ENCODE results near the gene C9orf57. TPM values are rescaled to one million over a fixed set of nuclear protein-coding genes. Genes with fewer than 3 reads are reported as not detected.

C9orf57 gene
- total RNA-seq, 1 experiment from 2014 or later: not detected

DNA sequence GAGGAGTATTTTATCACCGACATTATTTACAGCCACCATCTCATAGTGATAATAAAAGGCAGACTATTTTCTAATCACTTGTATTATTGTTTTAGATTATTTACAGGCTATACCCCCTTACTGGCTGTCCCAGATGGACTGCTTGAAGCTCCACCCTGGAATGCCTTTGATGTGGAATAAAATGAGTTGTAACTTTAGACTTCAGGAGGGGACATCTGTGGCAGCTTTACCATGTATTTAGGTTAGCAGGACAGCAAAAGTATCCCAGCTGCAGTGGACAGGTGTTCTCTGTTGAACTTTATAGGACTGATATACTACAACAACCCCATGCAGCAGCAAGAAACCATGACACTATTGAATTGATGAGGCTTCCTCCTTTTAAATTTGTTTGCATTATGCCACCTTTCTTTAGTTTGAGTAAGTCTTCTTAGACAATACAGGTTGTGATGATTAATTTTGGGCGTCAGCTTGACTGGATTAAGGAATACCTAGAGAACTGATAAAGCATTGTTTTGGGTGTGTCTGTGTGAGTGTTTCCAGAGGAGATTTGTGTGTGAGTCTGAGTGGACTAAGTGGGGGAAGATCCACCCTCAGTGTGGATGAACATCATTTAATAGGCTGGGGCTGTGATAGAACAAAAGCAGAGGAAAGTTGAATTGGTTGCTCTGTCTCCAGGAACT is 29.2 kb upstream of the C9orf57 start:
- no peaks in the 10 kb centered on the region for H3K23me2 ChIP-seq (ENCODE audit: insufficient read length, low read depth, low read length, poor library complexity, severe bottlenecking)
- no peak overlapping the region for H4K8ac ChIP-seq (replicated peaks; ENCODE audit: insufficient read length, low read depth, low read length)
- H3K9ac ChIP-seq (ENCODE audit: extremely low read depth, insufficient read length, low read length): no peak overlapping the region
- no peak overlapping the region for H2BK5ac ChIP-seq (ENCODE audit: insufficient read length, low read length)
- no peak overlapping the region for H3K18ac ChIP-seq (ENCODE audit: insufficient read length, low read depth, low read length)
- no peak overlapping the region for H3K27ac ChIP-seq (ENCODE audit: insufficient read length, low read depth, low read length)
- H3K79me2 ChIP-seq (ENCODE audit: insufficient read depth, low read length): no peaks in the 10 kb centered on the region
- Mint-ChIP-seq H3K9me3 (no peaks in the 10 kb centered on the region), H3K27ac (no peak overlapping the region), H3K4me3 (no peak overlapping the region), H3K4me1 (no peaks in the 10 kb centered on the region), H3K27me3 (ENCODE audit: low read depth) (no peaks in the 10 kb centered on the region), H3K36me3 (ENCODE audit: insufficient read depth in 1 of 3, low read depth in 3 of 3) (no peaks in the 10 kb centered on the region)
- H2BK120ac ChIP-seq (ENCODE audit: low read depth, low read length, poor library complexity, severe bottlenecking): no peak overlapping the region
- no peak overlapping the region for H2BK12ac ChIP-seq (ENCODE audit: insufficient read length, low read depth, low read length)
- H2AFZ ChIP-seq (ENCODE audit: low read length): no peak overlapping the region
- no CpG with 5 or more reads among the region's 2 CpGs for WGBS (ENCODE audit: extremely low coverage, insufficient read length, low lambda C conversion rate)
- H3K56ac ChIP-seq (ENCODE audit: insufficient read length, low read depth, low read length): no peak overlapping the region
- no peak overlapping the region for H3K4me2 ChIP-seq (ENCODE audit: insufficient read depth, insufficient read length, low read length)
- DNase-seq: no peak
- no peak overlapping the region for H3K4ac ChIP-seq (ENCODE audit: low read depth, low read length)
- H3K4me1 ChIP-seq (ENCODE audit: insufficient read depth, low read length): no peaks in the 10 kb centered on the region
- no peak overlapping the region for H2AK5ac ChIP-seq (ENCODE audit: insufficient read length, low read length)
- H4K91ac ChIP-seq (ENCODE audit: insufficient read length, low read depth, low read length): no peak overlapping the region
- no peak overlapping the region for H4K5ac ChIP-seq (ENCODE audit: insufficient read length, low read depth, low read length)
- H2BK20ac ChIP-seq (ENCODE audit: low read depth, low read length, poor library complexity, severe bottlenecking): no peak overlapping the region
- no peaks in the 10 kb centered on the region for H4K20me1 ChIP-seq (ENCODE audit: control insufficient read depth, insufficient read depth, insufficient read length)
- TF ChIP-seq, protein P1, sequence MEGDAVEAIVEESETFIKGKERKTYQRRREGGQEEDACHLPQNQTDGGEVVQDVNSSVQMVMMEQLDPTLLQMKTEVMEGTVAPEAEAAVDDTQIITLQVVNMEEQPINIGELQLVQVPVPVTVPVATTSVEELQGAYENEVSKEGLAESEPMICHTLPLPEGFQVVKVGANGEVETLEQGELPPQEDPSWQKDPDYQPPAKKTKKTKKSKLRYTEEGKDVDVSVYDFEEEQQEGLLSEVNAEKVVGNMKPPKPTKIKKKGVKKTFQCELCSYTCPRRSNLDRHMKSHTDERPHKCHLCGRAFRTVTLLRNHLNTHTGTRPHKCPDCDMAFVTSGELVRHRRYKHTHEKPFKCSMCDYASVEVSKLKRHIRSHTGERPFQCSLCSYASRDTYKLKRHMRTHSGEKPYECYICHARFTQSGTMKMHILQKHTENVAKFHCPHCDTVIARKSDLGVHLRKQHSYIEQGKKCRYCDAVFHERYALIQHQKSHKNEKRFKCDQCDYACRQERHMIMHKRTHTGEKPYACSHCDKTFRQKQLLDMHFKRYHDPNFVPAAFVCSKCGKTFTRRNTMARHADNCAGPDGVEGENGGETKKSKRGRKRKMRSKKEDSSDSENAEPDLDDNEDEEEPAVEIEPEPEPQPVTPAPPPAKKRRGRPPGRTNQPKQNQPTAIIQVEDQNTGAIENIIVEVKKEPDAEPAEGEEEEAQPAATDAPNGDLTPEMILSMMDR (conservative IDR thresholded peaks at IDR 0.05): no peak
- no peaks in the 10 kb centered on the region for H3K27me3 ChIP-seq (ENCODE audit: insufficient read depth, low read length)
- H2BK15ac ChIP-seq (ENCODE audit: low read depth, low read length): no peak overlapping the region
- no peaks in the 10 kb centered on the region for H3K9me3 ChIP-seq (ENCODE audit: control insufficient read depth, low read depth, low read length)
- H3K14ac ChIP-seq (ENCODE audit: insufficient read depth, low read length): no peak overlapping the region
- H3T11ph ChIP-seq (ENCODE audit: low read length): no peak overlapping the region
- H3K23ac ChIP-seq (ENCODE audit: insufficient read length, low read depth, low read length): no peak overlapping the region
- H3K79me1 ChIP-seq (ENCODE audit: insufficient read depth, low read depth, low read length, poor library complexity, severe bottlenecking): no peaks in the 10 kb centered on the region
